KMS-11 (cell line): ENCODE measurements around the gene DENND4C.

ENCODE experiments used
- H2AFZ ChIP-seq: fragments of 200-600 bp; sonication (generic); 2 replicates; pipeline ENCODE4 v1.6.1; 2016; ENCODE audit warnings: antibody characterized with exemption, mixed run types, low read depth
- H3K27ac ChIP-seq: fragments of 200-600 bp; sonication (generic); 2 replicates; pipeline ENCODE4 v1.6.1; 2016; ENCODE audit warnings: mild to moderate bottlenecking, mixed run types
- H3K27me3 ChIP-seq: fragments of 200-600 bp; sonication (generic); 2 replicates; pipeline ENCODE4 v1.6.1; 2017; ENCODE audit warnings: mild to moderate bottlenecking, low read depth, mixed run types, moderate library complexity; ENCODE audit not compliant: insufficient read depth
- H3K36me3 ChIP-seq: fragments of 200-600 bp; sonication (generic); 2 replicates; pipeline ENCODE4 v1.6.1; 2017; ENCODE audit warnings: mild to moderate bottlenecking, mixed run types; ENCODE audit not compliant: insufficient read depth
- H3K4me1 ChIP-seq: fragments of 200-600 bp; sonication (generic); 2 replicates; pipeline ENCODE4 v1.6.1; 2016; ENCODE audit warnings: mild to moderate bottlenecking, low read depth, mixed run types; ENCODE audit not compliant: poor library complexity, severe bottlenecking
- H3K4me2 ChIP-seq: fragments of 200-600 bp; sonication (generic); 2 replicates; pipeline ENCODE4 v1.7.0; 2016; ENCODE audit warnings: mild to moderate bottlenecking, mixed run types
- H3K4me3 ChIP-seq: fragments of 200-600 bp; sonication (generic); IDR thresholded peaks from 2 replicates; pipeline ENCODE4 v1.6.1; 2017; ENCODE audit warnings: low read depth, low read length, mixed read lengths; ENCODE audit not compliant: insufficient read depth
- H3K79me2 ChIP-seq: fragments of 200-600 bp; sonication (generic); 2 replicates; pipeline ENCODE4 v1.6.1; 2016; ENCODE audit warnings: low read depth, mixed run types; ENCODE audit not compliant: insufficient read depth
- H3K9ac ChIP-seq: fragments of 200-600 bp; sonication (generic); 2 replicates; pipeline ENCODE4 v1.6.1; 2016; ENCODE audit warnings: mild to moderate bottlenecking, mixed run types
- H4K20me1 ChIP-seq: fragments of 200-600 bp; sonication (generic); 2 replicates; pipeline ENCODE4 v1.6.1; 2016; ENCODE audit warnings: mild to moderate bottlenecking, mixed run types; ENCODE audit not compliant: insufficient read depth
- TF ChIP-seq, protein P1 (sequence below): fragments of 200-600 bp; sonication (generic); conservative IDR thresholded peaks from 2 replicates; pipeline ENCODE4 v1.6.1; 2017; ENCODE audit warnings: low read depth, mild to moderate bottlenecking, antibody characterized with exemption, low read length, moderate library complexity, mixed read lengths

DENND4C gene

DNA sequence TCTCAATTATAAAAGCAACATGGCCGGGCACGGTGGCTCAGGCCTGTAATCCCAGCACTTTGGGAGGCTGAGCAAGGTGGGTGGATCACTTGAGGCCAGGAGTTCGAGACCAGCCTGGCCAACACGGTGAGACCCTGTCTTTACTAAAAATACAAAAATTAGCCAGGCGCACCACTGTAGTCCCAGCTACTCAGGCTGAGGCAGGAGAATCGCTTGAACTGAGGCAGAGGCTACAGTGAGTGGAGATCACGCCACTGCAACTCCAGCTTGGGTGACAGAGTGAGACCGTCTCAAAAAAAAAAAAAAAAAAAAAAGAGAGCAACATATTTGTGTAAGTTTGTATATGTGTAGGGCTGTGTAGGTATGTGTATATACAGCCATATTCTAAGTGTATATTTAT is 142.1 kb downstream of the DENND4C start:
- Histone ChIP-seq H3K79me2 (peaks cover 11% of the 10 kb centered on the region), H3K9ac (no peak overlapping the region), H3K27me3 (no peaks in the 10 kb centered on the region), H3K4me3 (no peak overlapping the region), H4K20me1 (peaks cover 11% of the 10 kb centered on the region), H3K27ac (no peak overlapping the region), H3K4me2 (no peak overlapping the region), H2AFZ (no peak overlapping the region), H3K4me1 (peaks cover 9% of the 10 kb centered on the region), H3K36me3 (peaks cover 16% of the 10 kb centered on the region)
- TF ChIP-seq, protein P1, sequence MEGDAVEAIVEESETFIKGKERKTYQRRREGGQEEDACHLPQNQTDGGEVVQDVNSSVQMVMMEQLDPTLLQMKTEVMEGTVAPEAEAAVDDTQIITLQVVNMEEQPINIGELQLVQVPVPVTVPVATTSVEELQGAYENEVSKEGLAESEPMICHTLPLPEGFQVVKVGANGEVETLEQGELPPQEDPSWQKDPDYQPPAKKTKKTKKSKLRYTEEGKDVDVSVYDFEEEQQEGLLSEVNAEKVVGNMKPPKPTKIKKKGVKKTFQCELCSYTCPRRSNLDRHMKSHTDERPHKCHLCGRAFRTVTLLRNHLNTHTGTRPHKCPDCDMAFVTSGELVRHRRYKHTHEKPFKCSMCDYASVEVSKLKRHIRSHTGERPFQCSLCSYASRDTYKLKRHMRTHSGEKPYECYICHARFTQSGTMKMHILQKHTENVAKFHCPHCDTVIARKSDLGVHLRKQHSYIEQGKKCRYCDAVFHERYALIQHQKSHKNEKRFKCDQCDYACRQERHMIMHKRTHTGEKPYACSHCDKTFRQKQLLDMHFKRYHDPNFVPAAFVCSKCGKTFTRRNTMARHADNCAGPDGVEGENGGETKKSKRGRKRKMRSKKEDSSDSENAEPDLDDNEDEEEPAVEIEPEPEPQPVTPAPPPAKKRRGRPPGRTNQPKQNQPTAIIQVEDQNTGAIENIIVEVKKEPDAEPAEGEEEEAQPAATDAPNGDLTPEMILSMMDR, result no peak

DNA sequence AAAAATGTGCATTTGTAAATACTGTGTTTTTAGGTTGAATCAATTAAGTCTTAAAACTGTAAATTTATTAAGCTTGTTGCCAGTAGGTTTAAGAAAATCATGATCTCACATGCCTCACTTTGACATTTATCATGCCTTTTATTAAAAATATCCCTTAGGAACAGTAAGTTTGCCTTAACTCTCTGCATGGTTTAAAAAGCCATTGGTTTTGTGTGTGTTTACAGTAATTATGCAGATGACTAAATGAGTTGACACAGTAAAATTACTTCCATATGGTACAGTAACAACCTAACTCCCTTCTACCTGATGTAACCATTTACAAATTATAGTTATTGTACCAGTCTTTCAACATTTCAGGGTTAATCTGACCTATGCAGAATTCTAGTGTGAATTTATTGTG is 143.0 kb downstream of the DENND4C start:
- H3K4me3 ChIP-seq, result no peak overlapping the region
- H4K20me1 ChIP-seq, result peaks cover 15% of the 10 kb centered on the region
- no peak overlapping the region for H3K4me2 ChIP-seq
- peaks cover 21% of the 10 kb centered on the region for H3K79me2 ChIP-seq
- H2AFZ ChIP-seq, result no peak overlapping the region
- peaks cover 24% of the 10 kb centered on the region for H3K36me3 ChIP-seq
- H3K4me1 ChIP-seq, result peaks cover 19% of the 10 kb centered on the region
- no peaks in the 10 kb centered on the region for H3K27me3 ChIP-seq
- H3K9ac ChIP-seq, result no peak overlapping the region
- TF ChIP-seq, protein P1, result no peak
- no peak overlapping the region for H3K27ac ChIP-seq

DNA sequence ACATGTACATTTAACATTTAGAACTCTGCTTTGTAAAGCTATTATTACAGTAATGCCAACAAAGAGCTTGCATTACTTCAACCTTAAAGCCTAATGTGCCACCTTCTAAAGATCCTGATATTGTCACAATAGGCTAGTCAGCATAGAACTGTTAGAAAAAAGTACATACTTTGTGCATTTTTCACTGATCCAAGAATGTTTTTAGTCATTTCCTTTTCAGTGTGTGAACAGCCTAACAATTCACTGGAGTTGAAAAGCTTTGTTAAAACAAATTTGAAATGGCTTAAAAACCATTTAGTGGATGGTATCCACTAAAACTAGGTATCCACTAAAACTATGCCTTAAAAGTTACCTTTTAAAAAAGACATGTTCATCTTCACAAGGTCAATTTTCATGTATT is 145.0 kb downstream of the DENND4C start:
- peaks cover 15% of the 10 kb centered on the region for H4K20me1 ChIP-seq
- no peak overlapping the region for H3K27ac ChIP-seq
- TF ChIP-seq, protein P1, result no peak
- no peak overlapping the region for H3K4me2 ChIP-seq
- no peak overlapping the region for H2AFZ ChIP-seq
- H3K36me3 ChIP-seq, result peaks cover 31% of the 10 kb centered on the region
- no peak overlapping the region for H3K4me3 ChIP-seq
- no peak overlapping the region for H3K9ac ChIP-seq
- H3K79me2 ChIP-seq, result peaks cover 36% of the 10 kb centered on the region
- no peaks in the 10 kb centered on the region for H3K27me3 ChIP-seq
- peaks cover 24% of the 10 kb centered on the region for H3K4me1 ChIP-seq

DNA sequence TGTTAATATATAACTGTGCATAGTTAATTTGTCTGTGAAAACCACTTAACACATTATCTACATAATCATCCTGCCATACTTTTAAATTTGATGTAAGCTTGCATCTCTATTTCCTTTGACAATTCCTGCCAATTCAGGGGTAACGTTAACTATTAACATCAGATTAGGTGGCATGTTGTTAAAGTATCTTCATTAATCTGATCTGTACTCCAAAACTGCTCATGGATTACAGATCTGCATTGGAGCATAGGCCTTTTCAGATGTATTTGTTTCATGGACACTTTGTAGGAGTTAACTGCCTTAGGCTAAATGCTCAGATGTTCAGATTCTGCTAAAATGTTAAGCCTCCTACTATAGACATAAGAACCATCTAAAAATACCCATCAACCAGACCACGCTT is 146.4 kb downstream of the DENND4C start:
- no peak overlapping the region for H3K9ac ChIP-seq
- peaks cover 15% of the 10 kb centered on the region for H4K20me1 ChIP-seq
- H3K4me1 ChIP-seq, result peaks cover 24% of the 10 kb centered on the region

More for the DNA sequence above, 146.4 kb downstream of the DENND4C start:
- TF ChIP-seq, protein P1, result no peak
- Histone ChIP-seq H3K4me3 (no peak overlapping the region), H3K4me2 (peak overlapping the region; percentile 94), H3K27me3 (no peaks in the 10 kb centered on the region), H3K79me2 (peaks cover 36% of the 10 kb centered on the region), H3K27ac (no peak overlapping the region; the same call in 1 of the 2 replicates), H2AFZ (no peak overlapping the region), H3K36me3 (peaks cover 31% of the 10 kb centered on the region)
